ENCODE measurements around the gene RAB14.
"Not testable (repeated sequence)": the region's sequence is repeated elsewhere in the genome, so short reads cannot be mapped to it uniquely, and the experiment has no call there.

Gene RAB14

GRCh38 chr9:121189006-121189405, 12.7 kb downstream of the RAB14 start:
- DNase-seq: no peak

GRCh38 chr9:121187636-121188305, 13.9 kb downstream of the RAB14 start:
- DNase-seq: no peak

- DNase-seq: no peak
These were observed 15.8 kb downstream of the RAB14 start for GRCh38 chr9:121185774-121186403.

- DNase-seq: no peak
These were observed 16.4 kb downstream of the RAB14 start for GRCh38 chr9:121185178-121185745.

- DNase-seq: no peak
These were observed 17.2 kb downstream of the RAB14 start for GRCh38 chr9:121184463-121184862.

GRCh38 chr9:121183666-121184423, 17.8 kb downstream of the RAB14 start:
- DNase-seq: no peak

- DNase-seq: no peak
These were observed 18.7 kb downstream of the RAB14 start for GRCh38 chr9:121182989-121183388.

- no peak for DNase-seq
These were observed 19.4 kb downstream of the RAB14 start for GRCh38 chr9:121182101-121182836.

GRCh38 chr9:121179930-121180681, 21.6 kb downstream of the RAB14 start:
- DNase-seq: no peak

- DNase-seq: not testable (repeated sequence)
These were observed 22.3 kb downstream of the RAB14 start for GRCh38 chr9:121179373-121179721.

- DNase-seq: no peak
These were observed 22.8 kb downstream of the RAB14 start for GRCh38 chr9:121178676-121179372.

GRCh38 chr9:121173501-121173900, 28.2 kb downstream of the RAB14 start:
- no peak for DNase-seq

- no peak for DNase-seq
These were observed 28.8 kb downstream of the RAB14 start for GRCh38 chr9:121172726-121173487.

GRCh38 chr9:121171236-121171635, 30.4 kb downstream of the RAB14 start:
- DNase-seq: no peak

GRCh38 chr9:121169094-121169601, 32.5 kb downstream of the RAB14 start:
- no peak for DNase-seq

GRCh38 chr9:121168052-121168451, 33.6 kb downstream of the RAB14 start:
- DNase-seq: no peak

GRCh38 chr9:121160025-121160424, 41.6 kb downstream of the RAB14 start:
- peak; percentile 83 for DNase-seq

GRCh38 chr9:121157939-121158338, 43.7 kb downstream of the RAB14 start:
- no peak for DNase-seq

- no peak for DNase-seq
These were observed 45.4 kb downstream of the RAB14 start for GRCh38 chr9:121156263-121156731.

- no peak for DNase-seq
These were observed 46.9 kb downstream of the RAB14 start for GRCh38 chr9:121154782-121155181.

Data from GF-D8 (cell line).